Measurements from ENCODE around the gene CD151.

Gene CD151

DNA sequence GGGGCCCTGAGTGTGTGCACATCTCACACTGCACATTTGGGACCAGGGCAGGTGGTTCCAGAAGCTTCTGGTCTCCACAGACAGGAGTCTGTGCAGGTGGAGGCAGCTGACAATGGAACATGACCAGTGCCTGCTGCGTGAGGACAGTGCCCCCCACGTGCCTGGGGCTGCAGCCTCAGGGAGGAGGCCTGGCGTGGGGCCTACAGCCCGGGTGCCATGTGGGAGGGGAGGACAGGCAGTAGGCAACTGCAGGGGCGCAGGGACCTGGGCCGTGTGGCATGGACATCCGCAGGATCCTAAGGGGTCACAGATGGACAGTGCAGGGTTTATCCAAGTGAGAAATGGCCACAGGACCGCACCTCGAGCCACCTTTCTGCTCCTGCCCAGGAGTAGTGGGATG lies 38.7 kb downstream of the CD151 start:
- no peak for DNase-seq (ENCODE audit: low read depth)
- no peak overlapping the region for H3K4me3 ChIP-seq (replicated peaks; ENCODE audit: low read depth, low read length)
- no peak for TF ChIP-seq CTCF (IDR thresholded peaks at IDR 0.05; ENCODE audit: low read length, missing control alignments)

GRCh38 chr11:872799-873198 lies 40.0 kb downstream of the CD151 start:
- TF ChIP-seq CTCF (IDR thresholded peaks at IDR 0.05; ENCODE audit: low read length, missing control alignments): no peak
- no peak for DNase-seq (ENCODE audit: low read depth)
- no peak overlapping the region for H3K4me3 ChIP-seq (replicated peaks; ENCODE audit: low read depth, low read length)

DNA sequence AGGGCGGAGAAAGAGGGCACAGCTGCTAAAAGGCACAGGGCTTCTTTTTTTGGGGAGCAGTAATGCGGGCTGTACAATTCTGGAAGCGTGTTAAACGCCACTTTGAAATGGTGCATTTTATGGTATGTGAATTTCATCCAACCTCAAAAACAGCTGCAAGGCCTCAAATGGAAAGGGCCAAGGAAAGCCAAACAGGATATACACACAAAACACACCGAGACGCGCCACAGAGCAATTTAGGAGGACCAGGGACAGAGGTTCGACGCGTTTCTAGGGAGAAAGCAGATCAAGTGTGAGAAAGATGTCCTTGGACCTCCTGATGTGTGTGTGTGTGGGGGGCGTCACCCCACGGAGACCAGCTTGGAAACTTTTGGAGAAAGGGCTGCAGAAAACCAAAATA lies 41.0 kb downstream of the CD151 start:
- no peak overlapping the region for H3K4me3 ChIP-seq (replicated peaks; ENCODE audit: low read depth, low read length)
- peak; percentile 29 for DNase-seq (ENCODE audit: low read depth)
- no peak for TF ChIP-seq CTCF (IDR thresholded peaks at IDR 0.05; ENCODE audit: low read length, missing control alignments)

GRCh38 chr11:875203-875602 lies 42.5 kb downstream of the CD151 start:
- DNase-seq (ENCODE audit: low read depth): no peak
- TF ChIP-seq CTCF (IDR thresholded peaks at IDR 0.05; ENCODE audit: low read length, missing control alignments): no peak
- H3K4me3 ChIP-seq (replicated peaks; ENCODE audit: low read depth, low read length): no peak overlapping the region

GRCh38 chr11:875769-876301 lies 43.1 kb downstream of the CD151 start:
- no peak for TF ChIP-seq CTCF (IDR thresholded peaks at IDR 0.05; ENCODE audit: low read length, missing control alignments)
- DNase-seq (ENCODE audit: low read depth): no peak
- no peak overlapping the region for H3K4me3 ChIP-seq (replicated peaks; ENCODE audit: low read depth, low read length)

DNA sequence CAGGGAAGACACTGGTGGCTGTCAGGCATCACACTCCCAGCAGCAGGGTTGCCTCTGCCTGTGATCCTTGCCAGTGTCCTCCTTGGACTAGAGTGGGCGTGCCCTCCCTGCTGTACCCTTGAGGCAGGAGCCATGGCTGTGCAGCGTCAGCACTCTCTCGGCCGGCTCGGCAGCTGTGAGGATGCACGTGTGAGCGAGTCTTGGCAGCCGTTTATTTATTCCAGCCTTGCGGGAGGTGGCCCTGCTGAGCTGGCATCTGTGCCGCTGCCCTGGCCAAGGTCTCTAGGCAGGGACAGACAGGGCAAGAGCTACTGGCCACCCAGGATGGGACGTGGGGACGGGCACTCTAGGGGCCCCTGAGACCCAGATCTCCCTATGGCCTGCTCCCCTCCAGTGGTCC lies 43.8 kb downstream of the CD151 start:
- TF ChIP-seq CTCF (IDR thresholded peaks at IDR 0.05; ENCODE audit: low read length, missing control alignments): no peak
- DNase-seq (ENCODE audit: low read depth): no peak
- no peak overlapping the region for H3K4me3 ChIP-seq (replicated peaks; ENCODE audit: low read depth, low read length)

- no peak for DNase-seq (ENCODE audit: low read depth)
Measured at GRCh38 chr11:877565-877964, 44.8 kb downstream of the CD151 start.

More at GRCh38 chr11:877565-877964, 44.8 kb downstream of the CD151 start:
- no peak for TF ChIP-seq CTCF (IDR thresholded peaks at IDR 0.05; ENCODE audit: low read length, missing control alignments)
- no peak overlapping the region for H3K4me3 ChIP-seq (replicated peaks; ENCODE audit: low read depth, low read length)
